ENCODE data around the gene WNT7A.

Gene WNT7A

DNA sequence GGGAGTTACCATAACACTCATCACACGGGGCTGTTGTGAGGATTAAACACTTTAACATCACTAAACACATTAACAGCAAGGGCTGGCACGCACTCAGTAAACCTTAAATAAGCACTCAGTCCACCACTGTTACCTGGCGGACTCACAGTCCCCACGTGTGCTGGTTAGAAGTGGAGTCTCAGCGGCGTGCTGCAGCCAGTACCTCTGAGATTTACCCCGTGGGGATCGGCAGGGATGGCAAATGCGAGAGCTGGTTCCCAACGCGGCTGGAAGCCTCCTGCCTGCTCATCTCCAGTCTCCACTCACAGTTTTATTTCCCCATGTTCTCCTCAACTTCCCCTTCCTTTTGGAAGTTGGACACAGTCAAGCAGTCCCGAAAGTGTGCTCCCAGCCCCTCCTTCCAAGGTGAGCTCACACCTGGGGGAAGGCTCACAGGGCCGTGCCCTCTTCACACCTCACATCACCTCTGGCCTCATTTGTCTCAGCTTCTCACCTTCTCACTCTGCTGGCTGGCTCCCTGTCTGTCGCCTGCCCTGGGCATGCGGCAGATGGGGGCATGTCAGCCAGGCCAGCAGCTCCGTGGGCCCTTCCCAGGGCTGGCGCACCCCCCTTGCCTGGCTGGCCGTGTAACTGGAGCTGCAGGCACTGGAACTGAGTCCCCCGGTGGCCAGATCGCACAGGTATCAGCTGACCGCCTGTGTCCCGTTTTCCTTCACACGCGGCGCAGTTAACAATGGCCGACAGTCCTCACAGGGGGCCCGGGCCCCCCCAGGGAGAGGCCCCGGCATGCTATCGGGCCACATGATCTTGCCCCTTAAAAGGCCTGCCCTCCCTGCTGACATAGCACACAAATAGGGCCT lies 87.1 kb downstream of the WNT7A start:
- H3K36me3 ChIP-seq (ENCODE audit: control insufficient read depth, insufficient read depth, low read length) = no peaks in the 10 kb centered on the region
- H3K27me3 ChIP-seq (replicated peaks; ENCODE audit: control insufficient read depth, insufficient read depth, low read length) = no peaks in the 10 kb centered on the region; the same call in none of the 2 replicates
- TF ChIP-seq, protein P1, sequence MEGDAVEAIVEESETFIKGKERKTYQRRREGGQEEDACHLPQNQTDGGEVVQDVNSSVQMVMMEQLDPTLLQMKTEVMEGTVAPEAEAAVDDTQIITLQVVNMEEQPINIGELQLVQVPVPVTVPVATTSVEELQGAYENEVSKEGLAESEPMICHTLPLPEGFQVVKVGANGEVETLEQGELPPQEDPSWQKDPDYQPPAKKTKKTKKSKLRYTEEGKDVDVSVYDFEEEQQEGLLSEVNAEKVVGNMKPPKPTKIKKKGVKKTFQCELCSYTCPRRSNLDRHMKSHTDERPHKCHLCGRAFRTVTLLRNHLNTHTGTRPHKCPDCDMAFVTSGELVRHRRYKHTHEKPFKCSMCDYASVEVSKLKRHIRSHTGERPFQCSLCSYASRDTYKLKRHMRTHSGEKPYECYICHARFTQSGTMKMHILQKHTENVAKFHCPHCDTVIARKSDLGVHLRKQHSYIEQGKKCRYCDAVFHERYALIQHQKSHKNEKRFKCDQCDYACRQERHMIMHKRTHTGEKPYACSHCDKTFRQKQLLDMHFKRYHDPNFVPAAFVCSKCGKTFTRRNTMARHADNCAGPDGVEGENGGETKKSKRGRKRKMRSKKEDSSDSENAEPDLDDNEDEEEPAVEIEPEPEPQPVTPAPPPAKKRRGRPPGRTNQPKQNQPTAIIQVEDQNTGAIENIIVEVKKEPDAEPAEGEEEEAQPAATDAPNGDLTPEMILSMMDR (IDR thresholded peaks at IDR 0.05; ENCODE audit: insufficient read depth, low read length, poor library complexity, severe bottlenecking) = no peak
- no peak for DNase-seq (ENCODE audit: extremely low read depth, insufficient read length)
- H3K4me3 ChIP-seq (replicated peaks; ENCODE audit: low read depth, low read length) = no peak overlapping the region

DNA sequence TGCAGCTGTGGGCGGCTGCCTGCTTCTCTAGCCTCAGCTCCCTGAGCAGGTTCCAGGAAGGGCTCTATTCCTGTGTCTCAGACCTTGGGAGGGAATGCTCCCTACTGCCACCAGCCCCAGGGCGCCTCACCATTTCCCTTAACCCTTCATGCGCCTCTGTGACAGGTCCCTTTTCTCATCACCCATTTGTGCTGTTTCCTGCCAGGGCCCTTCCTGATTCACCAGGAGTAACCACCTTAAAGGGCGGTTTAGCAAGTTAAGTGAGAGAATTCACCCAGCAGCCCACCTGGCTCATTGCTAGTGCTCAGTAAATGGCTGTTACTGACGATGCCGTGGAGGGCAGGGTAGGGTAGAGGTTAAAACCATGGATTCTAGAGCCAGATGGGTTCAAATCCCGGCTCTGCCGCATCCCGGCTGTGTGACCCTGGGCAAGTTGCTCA lies 87.8 kb downstream of the WNT7A start:
- Histone ChIP-seq H3K36me3 (ENCODE audit: control insufficient read depth, insufficient read depth, low read length) (no peaks in the 10 kb centered on the region), H3K27me3 (replicated peaks; ENCODE audit: control insufficient read depth, insufficient read depth, low read length) (no peaks in the 10 kb centered on the region; the same call in none of the 2 replicates), H3K4me3 (replicated peaks; ENCODE audit: low read depth, low read length) (no peak overlapping the region)
- TF ChIP-seq, protein P1 (IDR thresholded peaks at IDR 0.05; ENCODE audit: insufficient read depth, low read length, poor library complexity, severe bottlenecking) = no peak
- no peak for DNase-seq (ENCODE audit: extremely low read depth, insufficient read length)

DNA sequence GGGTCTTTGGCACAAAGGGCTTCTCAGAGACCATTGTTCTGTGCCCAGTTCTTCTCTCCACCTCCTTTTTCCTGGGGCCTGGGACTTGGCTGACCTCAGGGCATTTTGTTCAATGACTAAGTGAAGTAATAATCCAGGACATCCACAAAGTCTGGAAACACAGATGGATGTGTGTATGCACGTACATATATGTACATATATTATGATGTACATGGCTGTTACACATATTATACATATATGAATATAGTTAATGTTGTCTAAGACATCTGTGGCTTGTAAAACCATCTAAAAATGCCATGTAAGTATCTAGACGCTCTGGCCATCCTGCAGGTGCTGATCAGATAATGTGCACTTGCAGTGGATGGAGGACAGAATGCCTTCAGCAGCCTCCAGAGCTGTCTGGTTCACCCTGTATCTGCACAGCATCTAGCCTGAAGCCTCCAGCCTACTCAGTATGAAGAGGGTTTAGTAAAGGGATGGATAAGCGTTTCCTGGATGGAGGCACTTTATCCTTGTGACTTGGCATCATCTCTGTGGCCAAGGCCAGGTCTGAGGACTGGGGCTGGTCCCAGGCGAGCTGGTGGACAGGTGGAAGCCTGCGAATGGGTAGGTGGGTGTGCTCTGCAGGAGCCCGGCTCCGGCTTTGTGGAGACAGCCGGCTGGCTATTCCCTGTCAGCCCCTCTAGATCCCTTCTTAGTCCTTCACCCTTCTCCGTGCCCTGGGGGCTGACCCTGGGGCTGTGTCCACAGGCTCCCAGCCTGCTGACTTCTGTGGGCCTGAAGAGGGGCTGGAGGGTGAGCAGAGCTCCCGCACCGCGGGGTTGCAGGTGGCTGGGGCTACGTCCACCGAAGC lies 88.4 kb downstream of the WNT7A start:
- DNase-seq (ENCODE audit: extremely low read depth, insufficient read length) = no peak
- Histone ChIP-seq H3K4me3 (replicated peaks; ENCODE audit: low read depth, low read length) (no peak overlapping the region), H3K27me3 (replicated peaks; ENCODE audit: control insufficient read depth, insufficient read depth, low read length) (no peaks in the 10 kb centered on the region; the same call in none of the 2 replicates), H3K36me3 (ENCODE audit: control insufficient read depth, insufficient read depth, low read length) (no peaks in the 10 kb centered on the region)
- TF ChIP-seq, protein P1 (IDR thresholded peaks at IDR 0.05; ENCODE audit: insufficient read depth, low read length, poor library complexity, severe bottlenecking) = no peak

DNA sequence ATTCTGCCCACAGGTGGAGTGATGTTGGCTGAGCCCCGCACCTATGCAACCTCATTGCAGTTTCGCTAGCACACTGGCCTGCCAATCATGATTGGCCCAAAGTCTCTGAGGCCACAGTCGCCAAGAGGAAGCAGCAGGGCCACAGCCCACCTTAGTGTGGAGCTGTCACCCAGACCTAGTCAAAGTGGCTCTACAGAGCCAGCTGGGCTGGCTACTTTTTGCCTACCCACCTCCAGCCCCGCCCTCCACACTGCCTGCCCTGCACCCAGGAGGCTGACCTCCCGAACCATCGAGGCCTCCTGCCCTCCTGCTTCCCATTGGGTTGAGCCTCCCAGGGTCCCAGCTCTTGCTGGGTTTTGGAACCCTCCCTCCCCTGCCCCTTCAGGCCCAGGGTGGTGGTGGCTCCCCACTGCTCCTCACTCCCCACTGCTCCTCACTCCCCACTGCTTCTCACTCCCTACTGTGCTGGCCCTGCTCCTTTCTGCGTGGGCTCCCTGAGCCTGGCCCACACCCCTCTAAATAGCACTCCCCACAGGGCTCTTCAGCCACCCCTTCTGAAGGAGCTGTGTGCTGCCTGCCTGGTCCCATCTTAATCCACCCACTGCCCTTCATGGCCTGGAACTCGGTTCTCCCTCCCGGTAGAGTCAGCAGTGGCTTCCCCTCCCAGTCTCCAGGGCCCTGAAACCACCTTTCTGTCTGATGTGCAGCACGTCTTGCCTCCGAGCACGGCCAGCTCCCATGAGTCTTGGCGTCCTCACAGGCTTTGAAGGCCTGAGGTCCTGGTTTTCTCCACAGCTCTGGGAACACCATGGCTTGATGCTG lies 89.3 kb downstream of the WNT7A start:
- Histone ChIP-seq H3K36me3 (ENCODE audit: control insufficient read depth, insufficient read depth, low read length) (no peaks in the 10 kb centered on the region), H3K27me3 (replicated peaks; ENCODE audit: control insufficient read depth, insufficient read depth, low read length) (no peaks in the 10 kb centered on the region; the same call in none of the 2 replicates), H3K4me3 (replicated peaks; ENCODE audit: low read depth, low read length) (no peak overlapping the region)
- TF ChIP-seq, protein P1 (IDR thresholded peaks at IDR 0.05; ENCODE audit: insufficient read depth, low read length, poor library complexity, severe bottlenecking) = no peak
- no peak for DNase-seq (ENCODE audit: extremely low read depth, insufficient read length)

Measured in GM06990 (cell line).